NCI-H524 (cell line): ENCODE measurements around the gene CAMK4.
A peak's percentile ranks its signal among the peaks of the same experiment; 100 is the strongest.

Experiments
- DNase-seq, 2 experiments: peaks; one replicate each; lab custom pipeline; 2025; lab: John Stamatoyannopoulos, UW

CAMK4 gene

DNA sequence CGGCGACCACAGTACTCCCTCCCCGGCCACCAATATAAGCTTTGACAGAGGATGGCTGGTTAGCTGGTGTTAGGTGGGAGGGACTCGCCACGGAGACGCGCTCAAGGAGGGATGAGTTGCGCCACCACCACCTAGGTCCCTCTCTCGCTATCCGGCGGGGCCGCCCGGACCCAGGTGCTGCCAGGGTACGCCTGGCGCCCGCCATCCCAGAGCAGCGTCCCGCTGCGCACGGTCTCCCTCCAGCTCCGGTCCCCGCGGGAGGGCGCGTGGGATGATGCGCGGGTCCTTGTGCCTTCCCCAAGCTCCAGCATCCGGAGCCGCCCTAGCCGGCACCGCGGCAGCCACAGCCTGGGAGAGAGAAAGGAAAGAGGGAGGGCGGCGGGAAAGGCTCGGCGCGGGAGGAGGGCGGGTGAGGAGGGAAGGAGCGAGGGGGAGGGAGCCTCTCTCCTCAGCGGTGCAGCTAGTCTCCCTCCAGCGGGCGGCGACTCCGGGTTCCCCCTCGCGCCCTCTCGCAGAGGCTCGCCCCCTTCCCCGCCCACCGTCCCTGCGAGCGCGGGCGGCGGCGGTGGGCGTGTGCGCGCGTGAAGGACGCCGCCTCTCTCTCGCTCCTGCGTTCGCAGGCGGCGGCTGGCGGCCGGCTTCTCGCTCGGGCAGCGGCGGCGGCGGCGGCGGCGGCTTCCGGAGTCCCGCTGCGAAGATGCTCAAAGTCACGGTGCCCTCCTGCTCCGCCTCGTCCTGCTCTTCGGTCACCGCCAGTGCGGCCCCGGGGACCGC, at the start of gene CAMK4:
Gene CAMK4 (plus strand): TSS at position 598 of the 774 bp plus-strand sequence. CDS start 100 bp downstream, at position 698.
- peak; percentile 76 to 82 for DNase-seq

DNA sequence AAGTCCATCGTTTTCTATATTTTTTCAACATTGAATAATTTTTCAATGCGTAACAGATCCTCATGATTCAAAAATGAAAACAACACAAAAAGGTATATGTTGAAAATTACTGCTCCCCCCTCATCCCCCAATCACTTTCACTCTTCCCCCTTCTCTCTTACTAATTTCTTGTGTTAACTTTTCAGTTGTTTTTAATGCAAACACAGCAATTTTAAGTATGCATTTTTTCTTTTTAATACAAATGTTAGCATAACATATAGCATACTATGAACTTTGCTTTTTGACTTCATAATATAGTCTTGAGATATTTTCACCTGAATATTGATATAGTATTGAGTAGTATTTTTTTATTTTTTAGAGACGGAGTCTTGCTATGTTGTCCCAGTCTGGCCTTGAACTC, 41.1 kb upstream of the CAMK4 start:
- DNase-seq, result no peak

DNA sequence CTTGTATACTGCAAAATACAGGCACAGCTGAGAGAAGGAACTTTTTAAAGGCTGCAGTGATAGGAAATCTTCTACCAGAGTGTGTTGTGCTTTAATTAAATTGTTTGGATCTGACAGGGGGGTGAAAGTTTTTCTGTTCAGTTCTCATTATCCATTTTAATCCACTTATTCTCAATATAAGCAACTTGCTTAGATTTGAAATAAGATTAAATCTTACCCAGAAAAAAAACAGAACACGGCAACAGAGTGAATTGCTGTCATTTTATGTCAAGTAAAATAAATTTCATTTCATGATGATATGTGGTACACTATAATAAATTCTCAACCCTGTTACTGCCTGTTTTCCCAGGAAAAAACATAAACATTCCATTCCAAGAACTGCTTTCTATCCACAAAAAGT, 37.1 kb upstream of the CAMK4 start:
- no peak for DNase-seq

DNA sequence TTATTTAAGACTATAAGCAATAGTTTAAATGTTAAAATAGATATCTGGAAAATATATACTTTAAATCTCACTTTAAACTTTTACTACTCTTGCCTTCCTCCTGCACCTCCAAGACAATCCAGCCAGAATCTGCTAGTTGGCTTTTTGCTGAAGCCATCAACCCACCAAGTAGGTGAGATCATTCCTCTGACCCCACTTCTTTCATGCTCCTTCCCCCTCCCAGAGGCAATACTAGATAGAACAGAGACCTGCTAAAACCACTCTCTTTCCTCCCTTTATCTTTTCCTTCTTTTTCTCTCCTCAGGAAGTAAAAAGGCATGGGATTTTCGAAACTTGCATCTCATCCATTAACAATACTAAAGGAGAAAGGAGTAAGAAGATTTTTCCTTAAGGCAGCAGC, 30.1 kb upstream of the CAMK4 start:
- no peak for DNase-seq

DNA sequence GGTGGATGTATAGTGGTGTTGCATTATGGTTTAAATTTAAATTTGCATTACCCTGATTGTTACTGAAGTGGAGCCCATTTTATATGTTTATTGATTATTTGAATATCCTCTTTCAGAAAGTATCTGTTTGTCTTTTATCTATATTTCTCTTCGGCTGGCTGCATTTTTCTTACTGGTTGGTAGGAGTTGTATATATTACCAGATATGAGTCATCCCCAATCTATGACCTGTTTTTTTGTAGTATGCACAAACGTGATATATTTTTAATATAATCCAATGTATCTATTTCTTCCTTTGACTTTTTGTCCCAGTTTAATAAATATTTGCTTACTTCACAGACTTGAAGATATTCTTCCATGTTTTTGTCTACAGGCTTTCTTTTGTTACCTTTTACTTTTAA, 29.3 kb upstream of the CAMK4 start:
- DNase-seq, result no peak

DNA sequence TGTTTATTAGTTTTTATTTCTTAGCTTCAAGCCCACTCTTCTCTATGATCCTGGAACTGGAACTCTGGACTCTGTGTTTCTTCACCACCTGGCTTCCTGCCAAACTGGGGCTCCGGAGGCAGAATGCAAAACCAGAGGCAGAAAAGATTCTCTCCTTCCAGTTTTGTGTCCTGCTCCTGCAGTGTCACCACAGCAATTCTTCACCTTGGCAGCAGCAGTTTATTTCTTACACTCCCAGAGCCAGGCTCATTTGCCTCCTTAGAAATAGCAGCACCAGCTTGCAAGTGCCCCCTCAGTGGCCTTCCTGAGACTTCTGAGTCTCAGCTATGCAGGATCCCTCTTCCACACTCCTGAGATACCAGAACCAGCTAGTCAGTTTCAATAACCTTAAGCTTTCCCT, 26.7 kb upstream of the CAMK4 start:
- DNase-seq, result peak in 1 of 2 experiments; percentile 4

DNA sequence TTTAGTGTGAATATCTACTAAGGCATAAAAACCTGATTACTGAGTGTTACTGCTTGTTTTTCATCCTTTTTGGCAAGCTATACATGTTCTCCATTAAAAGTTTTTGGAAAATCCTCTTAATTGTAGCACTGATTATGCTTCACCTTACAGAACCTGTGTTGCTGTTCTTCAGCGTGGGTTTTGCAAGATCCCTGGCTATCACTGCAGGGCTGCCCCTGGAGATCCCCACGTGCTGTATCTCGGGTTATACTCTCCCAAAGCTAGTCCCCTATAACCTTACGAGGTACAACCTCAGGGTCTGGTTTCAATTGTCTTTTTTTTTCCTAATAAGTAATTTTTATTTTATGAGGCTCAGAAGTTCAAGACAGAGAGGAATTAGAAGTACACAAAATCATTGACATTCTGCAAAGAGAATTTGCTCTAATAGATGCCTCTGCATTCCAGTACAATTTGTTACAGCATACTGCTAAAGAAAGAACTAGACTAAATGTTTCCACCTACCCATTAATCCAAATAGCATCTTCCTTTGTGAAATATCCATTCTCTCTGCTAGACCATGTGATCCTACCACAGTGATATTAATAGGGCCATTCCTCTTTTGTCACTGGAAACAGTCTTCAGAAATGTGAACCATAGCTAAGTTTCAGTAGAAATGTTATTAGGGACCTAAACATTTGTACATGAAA, 25.8 kb upstream of the CAMK4 start:
- no peak for DNase-seq

DNA sequence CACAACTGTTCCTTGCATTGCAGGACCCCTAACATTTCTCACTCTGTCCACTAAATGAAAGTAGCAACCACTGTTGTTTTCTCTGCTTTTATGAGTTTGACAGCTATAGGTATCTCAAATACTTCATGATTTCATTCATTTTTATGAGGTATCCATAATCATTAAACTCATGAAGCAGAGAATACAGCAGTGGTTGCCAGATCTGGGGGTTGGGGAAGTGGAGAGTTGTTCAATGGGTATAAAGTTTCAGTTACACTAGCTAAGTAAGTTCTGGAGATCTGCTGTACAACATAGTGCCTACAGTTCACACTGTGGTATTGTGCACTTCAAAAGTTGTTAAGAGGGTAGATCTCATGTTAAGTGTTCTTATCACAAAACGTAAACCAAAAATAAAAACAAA, 23.4 kb upstream of the CAMK4 start:
- no peak for DNase-seq

DNA sequence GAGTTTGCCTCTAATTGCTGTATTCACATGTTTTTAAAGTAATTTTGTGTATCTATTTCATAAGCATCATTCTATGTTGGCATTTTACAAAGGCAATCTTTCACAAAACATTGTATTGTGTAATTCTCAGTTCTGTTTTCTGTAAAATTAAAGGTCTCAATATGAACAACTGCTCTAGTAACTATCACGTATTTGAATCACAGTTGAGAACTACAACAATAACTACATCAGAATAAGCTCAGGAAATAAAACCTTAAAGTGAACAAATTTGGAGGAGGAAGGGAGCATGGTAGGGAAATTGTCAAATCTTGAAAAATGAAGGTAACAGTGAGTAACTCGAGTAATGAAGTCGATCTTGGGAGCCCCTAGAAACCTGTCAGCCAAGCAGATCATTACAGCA, 22.5 kb upstream of the CAMK4 start:
- DNase-seq, result no peak

DNA sequence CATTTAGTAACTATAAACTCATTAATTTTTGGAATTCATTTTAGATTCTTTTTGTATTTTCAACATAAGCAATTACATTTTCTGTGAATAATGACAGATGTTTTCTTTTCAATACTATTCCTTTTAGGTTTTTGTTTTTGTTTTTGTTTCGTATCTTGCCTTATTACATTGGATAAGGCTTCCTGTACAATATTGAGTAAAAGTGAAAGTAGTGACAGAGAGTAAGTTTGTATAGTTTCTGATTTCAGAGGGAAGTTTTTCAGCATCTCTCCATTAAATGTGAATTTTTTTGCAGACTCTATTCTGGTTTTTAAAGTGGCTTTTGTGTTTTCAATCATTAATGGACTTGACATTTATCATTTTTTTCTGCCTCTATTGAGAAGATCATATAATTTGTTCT, 12.8 kb upstream of the CAMK4 start:
- no peak for DNase-seq

DNA sequence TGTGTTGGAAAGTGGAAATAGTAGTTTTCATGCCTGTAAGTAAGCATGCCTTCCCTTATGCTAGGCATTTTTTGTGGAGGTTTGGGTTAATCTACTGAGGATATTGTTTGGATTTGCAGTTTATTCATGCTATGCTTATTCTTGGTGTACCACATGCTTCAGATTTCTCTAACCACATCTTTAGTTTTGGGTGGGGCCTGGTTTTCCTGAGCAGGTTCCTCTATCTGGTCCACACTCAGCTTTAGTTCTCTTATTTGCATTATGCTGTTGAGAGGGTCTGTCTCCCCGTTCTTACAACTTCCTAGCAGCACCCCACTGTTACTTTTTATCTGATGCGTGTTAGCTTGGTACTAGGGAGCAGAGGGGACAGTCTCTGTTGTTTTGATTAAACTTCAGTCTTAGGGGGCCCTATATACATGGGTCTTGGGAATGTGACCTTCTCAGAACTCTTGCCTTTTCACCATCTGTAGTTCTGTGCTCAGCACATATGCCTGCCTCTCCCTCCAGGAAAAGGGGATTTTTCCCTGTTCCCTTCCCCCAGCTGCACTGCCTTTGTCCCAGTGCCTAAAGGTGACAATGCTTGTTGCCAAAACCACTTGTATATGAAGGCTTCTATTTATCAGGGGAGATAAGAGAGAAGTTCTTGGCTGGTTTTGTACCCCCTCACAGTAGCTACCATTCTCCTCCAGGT, 10.0 kb upstream of the CAMK4 start:
- no peak for DNase-seq

DNA sequence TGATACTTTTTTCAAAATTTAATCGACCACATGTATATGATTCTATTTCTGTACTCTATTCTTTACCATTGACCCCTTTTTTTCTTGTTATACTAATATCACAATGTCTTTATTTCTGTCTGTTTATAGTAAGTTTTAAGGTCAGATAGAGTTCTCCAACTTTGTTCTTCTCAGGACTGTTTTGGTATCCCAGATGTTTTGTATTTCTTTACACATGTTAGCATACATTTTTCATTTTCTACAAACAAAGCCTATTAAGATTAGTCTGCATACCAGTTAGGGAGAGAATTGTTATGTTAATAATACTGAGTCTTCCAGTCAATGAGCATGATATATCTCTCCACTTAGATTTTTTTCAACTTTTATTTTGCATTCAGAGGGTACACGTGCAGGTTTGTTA, 8.2 kb upstream of the CAMK4 start:
- no peak for DNase-seq

DNA sequence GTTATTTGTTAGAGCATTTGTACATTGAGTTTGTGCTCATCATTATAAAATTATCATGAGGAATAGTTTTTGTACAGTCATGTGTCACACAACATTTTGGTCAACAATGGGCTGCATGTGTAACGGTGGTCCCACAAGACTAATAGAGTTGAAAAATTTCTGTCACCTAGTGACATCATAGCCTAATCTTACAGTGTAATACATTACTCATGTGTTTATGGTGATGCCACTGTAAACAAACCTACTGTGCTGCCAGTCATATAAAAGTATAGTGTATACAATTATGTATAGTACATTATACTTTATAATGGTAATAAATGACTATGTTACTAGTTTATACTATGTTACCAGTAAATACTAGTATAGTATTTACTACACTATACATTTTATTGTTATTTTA, 3.0 kb upstream of the CAMK4 start:
- no peak for DNase-seq

DNA sequence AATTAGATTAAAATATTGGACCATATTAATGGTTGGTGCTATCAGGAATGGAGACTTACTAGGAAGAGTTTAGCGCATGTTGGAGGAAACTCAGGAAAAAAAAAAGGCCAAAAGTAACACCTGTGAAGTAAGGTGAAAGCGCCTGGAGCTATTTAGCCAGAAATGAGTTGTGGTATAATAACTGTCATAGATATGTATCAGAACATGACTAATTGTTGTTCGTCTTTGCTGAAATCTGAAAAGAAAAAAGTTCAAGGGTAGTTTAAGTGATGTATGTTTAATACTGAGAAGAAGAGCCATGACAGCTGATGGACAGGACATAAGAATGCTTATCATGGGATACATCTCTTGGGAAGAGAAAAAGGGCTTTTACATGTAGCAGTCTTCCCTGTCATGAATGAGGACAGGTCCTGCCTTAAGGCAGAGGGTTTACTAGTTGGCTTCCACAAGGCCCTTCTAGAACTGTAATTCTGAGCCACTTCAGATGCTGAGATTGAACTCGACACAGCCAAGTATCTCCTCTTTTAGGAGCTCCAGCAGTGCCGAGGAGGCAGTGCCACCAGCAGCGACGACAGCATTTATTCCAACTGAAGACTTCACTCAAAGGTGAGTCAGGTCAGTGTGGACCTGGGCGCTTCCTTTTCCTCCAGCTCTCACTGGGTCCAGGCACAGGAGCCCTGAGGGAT, 940 bp upstream of the CAMK4 start:
- peak in 1 of 2 experiments; percentile 53 for DNase-seq

DNA sequence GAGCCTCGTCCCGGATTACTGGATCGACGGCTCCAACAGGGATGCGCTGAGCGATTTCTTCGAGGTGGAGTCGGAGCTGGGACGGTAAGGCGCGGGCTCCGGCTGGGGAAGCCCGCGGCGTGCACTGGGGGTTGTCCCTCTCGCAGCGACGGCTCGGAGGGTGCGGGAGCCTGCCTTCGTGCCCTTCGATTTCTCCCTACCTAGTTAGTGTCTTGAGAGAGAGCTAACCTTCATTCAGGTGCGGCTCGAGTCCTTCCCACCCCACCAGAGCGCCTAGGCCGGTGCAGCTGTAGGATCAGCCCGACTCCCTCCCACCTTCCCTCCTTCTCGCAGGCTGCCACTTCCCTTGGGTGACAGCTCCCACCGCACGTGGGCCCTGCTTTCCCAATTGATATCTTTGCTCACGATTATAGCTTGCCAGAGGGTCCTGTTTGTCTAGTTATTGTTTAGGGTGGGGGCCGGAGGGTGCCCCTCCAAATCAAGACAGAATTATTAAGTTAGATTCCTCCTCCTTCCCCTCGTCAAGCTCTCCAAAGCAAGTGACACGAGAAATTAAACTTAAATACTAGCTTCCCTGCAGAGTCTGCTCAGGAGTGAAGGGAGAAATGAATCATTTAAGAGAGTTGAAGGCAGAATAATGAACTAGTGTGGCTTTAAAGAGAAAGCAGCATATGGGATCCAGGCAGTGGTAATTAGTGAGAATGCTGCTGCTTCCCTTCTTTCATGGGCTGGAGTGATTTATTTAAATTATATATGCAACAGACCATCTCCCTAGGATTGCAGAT, 569 bp downstream of the CAMK4 start:
- DNase-seq, result peak; percentile 10 to 66

DNA sequence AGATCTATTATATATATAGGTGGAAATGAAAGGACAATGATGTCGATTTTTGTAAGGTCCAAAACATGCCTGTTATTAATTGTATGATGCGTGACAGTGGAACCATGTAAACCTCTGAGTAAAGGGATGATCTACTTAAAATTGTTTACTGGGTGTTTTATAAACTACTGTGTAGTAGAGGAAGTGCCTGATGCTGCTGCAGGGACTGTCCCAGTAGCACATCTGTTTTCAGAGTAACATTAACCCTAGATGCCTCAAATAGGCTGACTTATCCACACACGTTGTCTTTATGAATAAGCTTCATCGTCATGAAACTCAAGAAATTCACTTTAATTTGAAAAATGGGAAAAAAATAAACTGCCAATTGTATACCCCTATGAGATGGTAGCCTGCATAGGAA, 1.7 kb downstream of the CAMK4 start:
- no peak for DNase-seq

DNA sequence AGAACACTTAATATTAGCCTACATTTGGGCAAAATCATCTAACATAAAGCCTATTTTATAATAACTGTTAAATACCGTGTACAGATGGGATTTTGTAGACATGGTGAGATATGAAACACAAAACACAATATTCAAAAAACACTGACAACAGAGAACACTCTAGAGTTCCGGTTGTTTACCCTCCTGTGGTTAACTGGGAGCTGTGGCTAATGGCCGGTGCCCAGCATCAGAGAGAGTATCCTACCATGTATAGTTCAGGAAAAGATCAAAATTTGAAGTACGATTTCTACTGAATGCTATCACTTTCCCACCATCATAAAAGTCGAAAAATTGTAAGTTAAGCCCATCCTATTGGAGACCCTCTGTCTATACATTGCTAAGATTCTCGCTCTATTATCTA, 2.4 kb downstream of the CAMK4 start:
- DNase-seq, result no peak

DNA sequence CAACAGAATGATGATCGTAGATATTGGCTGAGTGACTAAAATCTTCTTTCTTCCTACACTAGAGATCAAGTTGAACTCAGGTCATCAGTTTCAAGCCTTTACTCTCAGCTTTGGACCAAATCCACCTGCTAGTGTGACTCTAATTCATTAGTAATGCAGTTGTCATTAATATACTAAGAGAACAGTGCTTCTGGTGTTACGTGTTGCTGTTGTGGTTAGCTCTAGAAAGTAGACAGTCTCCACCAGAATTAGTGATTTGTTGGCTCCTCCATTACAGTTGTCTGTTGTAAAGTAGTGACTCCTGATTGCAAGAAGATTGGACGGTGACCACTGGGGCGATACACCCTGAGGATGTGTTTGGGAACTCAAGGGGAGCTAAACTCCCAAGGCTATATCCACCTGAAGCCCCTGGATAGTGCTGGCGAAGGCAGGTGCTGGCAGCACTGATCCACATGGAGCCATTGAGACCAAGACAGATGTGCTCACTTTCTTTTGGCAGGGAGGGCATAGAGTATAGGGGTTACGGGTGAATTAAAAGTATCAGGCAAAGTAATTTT, 3.1 kb downstream of the CAMK4 start:
- DNase-seq, result no peak

DNA sequence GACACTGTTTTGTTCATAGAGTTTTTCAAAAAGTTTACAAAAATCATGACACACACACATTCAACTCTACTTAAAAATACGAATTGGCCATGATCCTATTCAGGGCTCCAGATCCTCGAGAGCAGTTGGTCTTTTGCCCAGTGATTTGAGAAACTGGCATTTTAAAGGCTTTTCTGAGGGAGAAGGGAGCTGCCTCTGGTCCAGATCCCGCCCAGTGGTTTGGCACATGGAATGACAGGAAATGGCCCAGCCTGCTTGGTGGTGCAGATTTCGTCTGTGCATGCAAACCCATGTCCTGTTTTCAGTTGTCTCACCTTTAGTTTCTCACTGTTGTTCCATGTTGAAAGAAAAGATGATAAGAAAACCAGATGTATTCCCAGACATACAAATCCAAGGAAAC, 3.6 kb downstream of the CAMK4 start:
- no peak for DNase-seq

DNA sequence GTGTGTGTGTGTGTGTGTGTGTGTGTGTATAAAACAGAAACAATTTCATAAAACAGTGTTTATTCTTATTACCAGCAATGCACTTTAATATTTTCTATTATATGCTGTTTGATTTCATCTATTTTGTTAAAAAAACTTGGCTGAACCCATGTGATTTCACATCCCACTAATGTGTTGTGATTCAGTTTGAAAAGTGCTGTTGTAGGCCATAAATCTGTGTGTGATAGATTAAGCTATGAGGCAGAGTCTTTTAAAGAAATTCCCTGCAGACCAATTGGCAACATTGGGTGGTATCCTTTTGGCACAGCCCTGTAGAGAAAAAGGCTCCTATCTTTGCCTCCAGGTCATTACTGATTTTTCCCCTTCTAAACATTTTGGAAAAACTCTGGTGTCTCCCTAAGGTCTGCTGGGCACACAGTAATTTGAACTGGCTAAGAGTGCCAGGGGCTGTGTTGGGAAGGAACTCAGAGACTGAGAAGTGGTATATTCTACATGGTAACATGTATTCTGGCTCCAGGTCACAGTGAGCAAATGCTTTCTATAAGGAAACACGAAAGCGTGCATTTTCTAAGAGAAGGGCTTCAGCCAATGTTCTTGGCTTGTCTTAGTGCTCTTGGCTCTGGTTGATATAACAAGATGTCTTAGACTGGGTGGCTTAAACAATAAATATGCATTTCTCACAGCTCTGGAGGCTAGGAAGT, 4.5 kb downstream of the CAMK4 start:
- DNase-seq, result no peak
